CD4-positive, alpha-beta T cell treated with Interferon alpha-2 for 1 hour (primary cell): ENCODE data around the gene SLC43A1.

ENCODE experiments used
- DNase-seq, 2 donors: peaks; one replicate each; pipeline ENCODE4 v3.0.0-alpha.2; 2020 to 2022

SLC43A1 gene

GRCh38 chr11:57497303-57498247, 17.9 kb downstream of the SLC43A1 start:
- DNase-seq, result no peak

GRCh38 chr11:57496109-57496820, 19.2 kb downstream of the SLC43A1 start:
- DNase-seq, result no peak

- peak; percentile 59 to 78 for DNase-seq
Observed at GRCh38 chr11:57493507-57494503, 21.7 kb downstream of the SLC43A1 start.

GRCh38 chr11:57491371-57492061, 24.0 kb downstream of the SLC43A1 start:
- DNase-seq, result peak; percentile 50 to 60

- no peak for DNase-seq
Observed at GRCh38 chr11:57490456-57491248, 24.9 kb downstream of the SLC43A1 start.

GRCh38 chr11:57487920-57488659, 27.4 kb downstream of the SLC43A1 start:
- DNase-seq, result no peak

- DNase-seq, result no peak
Observed at GRCh38 chr11:57487021-57487778, 28.3 kb downstream of the SLC43A1 start.

- no peak for DNase-seq
Observed at GRCh38 chr11:57485217-57485990, 30.1 kb downstream of the SLC43A1 start.

- peak in 1 of 2 donors; percentile 49 for DNase-seq
Observed at GRCh38 chr11:57484141-57484710, 31.3 kb downstream of the SLC43A1 start.

- DNase-seq, result no peak
Observed at GRCh38 chr11:57483562-57483918, 32.0 kb downstream of the SLC43A1 start.

- DNase-seq, result peak; percentile 57 to 64
Observed at GRCh38 chr11:57482782-57483561, 32.5 kb downstream of the SLC43A1 start.

- no peak for DNase-seq
Observed at GRCh38 chr11:57481915-57482781, 33.4 kb downstream of the SLC43A1 start.

- no peak for DNase-seq
Observed at GRCh38 chr11:57481315-57481714, 34.2 kb downstream of the SLC43A1 start.

GRCh38 chr11:57480409-57481137, 34.9 kb downstream of the SLC43A1 start:
- peak; percentile 64 to 69 for DNase-seq

- DNase-seq, result no peak
Observed at GRCh38 chr11:57479911-57480310, 35.6 kb downstream of the SLC43A1 start.
